GM21717 (cell line): Measurements from ENCODE around the gene KIF5A.
A peak's percentile ranks its signal among the peaks of the same experiment; 100 is the strongest.
"Not testable (repeated sequence)": the region's sequence is repeated elsewhere in the genome, so short reads cannot be mapped to it uniquely, and the experiment has no call there.

Source experiments
- ATAC-seq: cut with Tn5 transposase; IDR thresholded peaks from one replicate; pipeline ENCODE4 v1.9.1; 2021; ENCODE audit warnings: mild to moderate bottlenecking, moderate library complexity; ENCODE audit not compliant: unreplicated experiment

Gene KIF5A

GRCh38 chr12:57580466-57580795, 30.6 kb downstream of the KIF5A start:
- ATAC-seq, result no peak

DNA sequence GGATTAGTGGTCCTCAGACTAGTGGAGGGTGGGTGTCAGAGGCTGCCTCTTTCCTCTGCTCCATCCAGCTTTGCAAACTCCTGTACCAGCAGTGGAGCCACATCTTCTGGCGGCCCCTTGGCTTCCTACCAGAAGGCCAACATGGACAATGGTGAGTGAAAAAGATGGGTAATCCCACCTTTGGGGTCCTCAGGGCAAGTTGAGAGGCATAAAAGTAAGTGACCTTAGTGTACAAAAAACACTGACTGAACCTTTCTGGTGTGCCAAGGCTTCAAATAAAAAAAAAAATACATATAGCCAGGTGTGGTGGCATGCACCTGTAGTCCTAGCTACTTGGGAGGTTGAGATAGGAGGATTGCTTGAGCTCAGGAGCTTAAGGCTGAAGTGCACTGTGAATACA, 32.0 kb downstream of the KIF5A start:
- ATAC-seq, result no peak

GRCh38 chr12:57582440-57582839, 32.6 kb downstream of the KIF5A start:
- ATAC-seq, result no peak

DNA sequence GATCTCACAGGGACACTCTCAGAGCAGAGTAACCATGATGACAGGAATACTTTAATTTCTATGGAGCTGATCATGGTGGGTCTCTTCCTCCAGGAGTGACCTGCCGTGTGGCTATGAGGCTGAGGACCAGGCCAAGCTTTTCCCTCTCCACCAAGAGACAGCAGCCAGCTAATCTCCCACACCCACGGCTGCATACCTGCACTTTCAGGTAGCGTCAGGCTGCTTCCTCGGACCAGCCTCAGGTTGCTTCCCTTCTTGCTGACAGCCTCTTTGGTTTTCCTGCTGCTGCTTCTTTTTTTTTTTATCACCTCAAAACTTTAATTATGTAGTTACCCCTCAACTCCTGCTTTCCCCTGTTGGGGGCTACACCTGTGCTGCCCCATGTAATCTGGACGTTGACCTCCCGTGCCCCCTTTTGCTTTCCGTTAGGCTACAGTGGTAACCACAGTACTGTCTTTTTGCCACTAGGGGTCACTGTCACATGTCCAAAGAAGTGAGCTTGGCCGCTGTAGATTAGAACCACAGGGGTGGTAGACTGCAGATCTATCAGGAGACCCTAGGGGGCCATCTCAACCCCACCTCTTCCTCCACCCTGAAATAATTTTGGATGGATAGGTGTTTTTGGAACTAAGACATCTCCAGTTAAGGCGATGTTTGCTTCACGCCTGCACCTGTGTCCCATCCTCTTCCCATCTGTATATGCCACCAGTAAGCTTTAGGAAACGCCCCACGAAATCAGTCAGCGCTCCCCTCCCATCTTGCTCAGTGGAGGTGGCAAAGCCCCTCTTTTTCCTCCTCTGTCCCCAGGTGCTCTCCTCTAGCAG, 33.4 kb downstream of the KIF5A start:
- peak; percentile 91 for ATAC-seq

- no peak for ATAC-seq
Observed at GRCh38 chr12:57584050-57584449, 34.2 kb downstream of the KIF5A start.

- ATAC-seq, result no peak
Observed at GRCh38 chr12:57584690-57585089, 34.8 kb downstream of the KIF5A start.

- no peak for ATAC-seq
Observed at GRCh38 chr12:57585156-57585555, 35.3 kb downstream of the KIF5A start.

DNA sequence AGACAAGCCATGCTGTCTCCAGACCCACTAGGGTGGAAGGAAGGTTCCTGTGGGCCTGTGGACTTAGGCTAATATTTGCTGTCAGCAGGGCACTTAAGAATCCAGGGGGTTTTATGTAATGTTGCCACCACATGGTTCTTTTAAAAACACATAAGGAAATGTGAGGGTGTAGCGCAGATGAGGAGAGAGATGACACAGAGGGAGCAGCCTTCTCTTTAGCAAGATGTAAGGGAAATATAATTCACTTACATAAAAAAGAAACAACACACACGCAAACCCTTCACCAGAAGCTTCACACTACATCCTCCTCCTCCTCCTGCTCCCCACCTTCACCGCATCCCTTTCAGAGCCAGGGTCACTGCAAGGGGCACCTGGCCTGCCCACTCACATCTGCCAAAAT, 36.3 kb downstream of the KIF5A start:
- no peak for ATAC-seq

GRCh38 chr12:57586832-57587429, 37.1 kb downstream of the KIF5A start:
- ATAC-seq, result no peak

DNA sequence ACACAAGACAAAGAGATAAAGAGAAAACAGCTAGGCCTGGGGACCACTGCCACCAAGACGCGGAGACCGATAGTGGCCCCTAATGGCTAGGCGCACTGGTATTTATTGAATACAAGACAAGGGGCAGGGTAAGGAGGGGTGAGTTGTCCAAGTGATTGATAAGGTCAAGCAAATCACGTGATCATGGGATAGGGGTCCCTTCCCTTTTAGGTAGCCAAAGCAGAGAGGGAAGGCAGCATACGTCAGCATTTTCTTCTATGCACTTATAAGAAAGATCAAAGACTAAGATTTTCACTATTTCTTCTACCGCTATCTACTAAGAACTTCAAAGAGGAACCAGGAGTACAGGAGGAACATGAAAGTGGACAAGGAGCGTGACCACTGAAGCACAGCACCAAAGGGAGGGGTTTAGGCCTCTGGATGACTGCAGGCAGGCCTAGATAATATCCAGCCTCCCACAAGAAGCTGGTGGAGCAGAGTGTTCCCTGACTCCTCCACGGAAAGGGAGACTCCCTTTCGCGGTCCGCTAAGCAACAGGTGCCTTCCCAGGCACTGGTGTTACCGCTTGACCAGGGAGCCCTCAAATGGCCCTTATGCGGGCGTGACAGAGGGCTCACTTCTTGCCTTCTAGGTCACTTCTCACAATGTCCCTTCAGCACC, 39.2 kb downstream of the KIF5A start:
- ATAC-seq, result not testable (repeated sequence)

DNA sequence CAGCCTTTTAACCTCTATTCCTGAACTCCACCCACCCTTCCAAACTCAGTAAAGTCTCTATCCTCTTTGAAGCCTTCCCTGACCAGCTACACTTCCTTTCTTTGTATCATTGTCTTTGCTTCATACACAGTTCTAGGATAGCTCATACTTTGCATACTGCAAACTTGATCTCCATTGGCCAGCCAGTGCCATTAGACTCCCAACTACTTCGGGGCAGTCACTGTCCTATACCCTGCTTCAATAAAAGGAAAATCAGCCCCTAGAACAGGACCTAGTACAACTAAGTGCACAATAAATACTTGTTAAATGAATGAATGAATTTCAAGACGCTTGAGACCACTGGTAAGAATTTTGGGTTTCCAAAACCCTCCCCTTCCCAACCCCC, 40.6 kb downstream of the KIF5A start:
- no peak for ATAC-seq

DNA sequence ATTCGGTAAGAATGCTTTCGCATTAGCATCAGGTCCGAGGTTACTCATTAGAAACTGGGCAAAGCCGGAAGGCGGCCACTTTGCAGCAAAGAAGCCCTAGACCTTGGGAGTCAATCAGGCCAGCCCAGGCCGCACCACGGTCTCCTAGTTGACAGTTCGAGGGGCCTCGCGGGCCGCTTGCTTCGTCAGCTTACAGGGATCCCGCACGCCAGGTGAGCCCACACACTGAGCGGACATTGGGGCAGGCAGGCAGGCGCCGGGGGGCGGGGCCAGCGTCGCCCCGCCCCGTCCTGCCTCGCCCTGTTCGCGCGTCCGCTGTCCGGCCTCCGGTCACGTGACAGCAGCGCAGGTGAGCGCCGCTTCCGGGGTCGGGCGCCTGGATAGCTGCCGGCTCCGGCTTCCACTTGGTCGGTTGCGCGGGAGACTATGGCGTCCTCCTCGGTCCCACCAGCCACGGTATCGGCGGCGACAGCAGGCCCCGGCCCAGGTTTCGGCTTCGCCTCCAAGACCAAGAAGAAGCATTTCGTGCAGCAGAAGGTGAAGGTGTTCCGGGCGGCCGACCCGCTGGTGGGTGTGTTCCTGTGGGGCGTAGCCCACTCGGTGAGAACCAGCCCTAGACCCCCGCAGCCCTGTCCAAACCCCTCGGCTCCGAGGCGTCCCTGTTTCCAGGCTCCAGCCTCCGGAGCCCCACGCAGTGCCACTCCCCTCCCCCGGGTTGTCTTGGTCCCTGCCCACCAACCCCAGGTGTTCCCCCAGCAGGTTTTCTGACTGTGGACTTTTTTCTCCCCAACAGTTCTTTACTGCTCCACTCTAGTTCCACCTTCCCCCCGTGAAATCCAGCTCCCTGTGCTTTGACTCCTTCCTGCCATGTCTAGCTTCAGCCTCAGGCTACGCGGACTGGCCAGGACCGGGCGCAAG, 41.3 kb downstream of the KIF5A start, which contains the start of gene PIP4K2C:
Gene PIP4K2C (plus strand): TSS at position 329 of the 918 bp plus-strand sequence. CDS start 98 bp downstream, at position 427.
- ATAC-seq, result peak; percentile 93

DNA sequence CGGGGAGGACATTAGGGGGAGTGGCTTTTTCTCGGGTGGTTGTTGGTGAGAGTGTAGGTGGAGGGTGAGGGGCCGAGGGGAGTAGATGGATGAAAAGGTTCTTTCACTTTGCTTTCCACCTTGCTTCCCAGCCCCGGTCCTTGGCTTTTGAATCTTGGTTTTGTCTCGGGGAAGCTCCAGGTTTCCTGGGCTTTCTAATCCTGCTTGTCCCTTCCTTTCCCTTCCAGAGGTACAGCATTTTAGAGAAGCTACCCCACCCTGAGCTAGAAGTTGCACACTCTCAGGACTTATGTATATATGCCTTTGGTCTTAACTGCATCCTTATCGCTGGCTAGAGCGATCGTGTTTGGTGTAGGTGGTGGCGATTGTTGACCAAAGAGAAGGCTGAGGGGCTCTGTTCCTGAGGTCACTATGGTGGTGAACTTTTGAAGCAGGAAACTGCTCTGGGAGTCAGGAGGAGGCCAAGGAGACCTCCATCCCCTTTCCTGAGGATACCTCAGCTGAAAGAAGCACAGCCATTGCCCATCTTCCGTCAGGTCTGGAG, 42.0 kb downstream of the KIF5A start:
- no peak for ATAC-seq

- no peak for ATAC-seq
Observed at GRCh38 chr12:57592551-57593165, 42.8 kb downstream of the KIF5A start.

GRCh38 chr12:57593187-57593586, 43.3 kb downstream of the KIF5A start:
- no peak for ATAC-seq

DNA sequence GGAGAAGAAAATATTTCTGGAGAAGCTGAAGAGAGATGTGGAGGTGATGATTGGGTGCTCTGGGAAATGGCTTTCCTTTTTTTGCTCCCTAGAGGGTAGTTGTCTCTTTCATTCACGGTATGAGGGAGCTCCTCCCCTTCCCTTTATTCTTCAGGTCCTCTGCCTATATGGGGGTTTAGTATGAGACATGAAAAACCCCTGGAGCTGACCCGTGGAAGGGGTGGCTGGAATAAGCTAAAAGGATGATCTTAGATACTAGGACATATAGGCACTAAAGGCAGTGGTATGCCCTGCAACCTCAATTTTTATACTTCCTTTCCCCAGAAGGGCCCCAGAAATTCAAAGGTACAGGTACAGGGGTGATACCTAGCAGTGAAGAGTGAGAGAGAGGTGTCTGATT, 50.6 kb downstream of the KIF5A start:
- no peak for ATAC-seq

DNA sequence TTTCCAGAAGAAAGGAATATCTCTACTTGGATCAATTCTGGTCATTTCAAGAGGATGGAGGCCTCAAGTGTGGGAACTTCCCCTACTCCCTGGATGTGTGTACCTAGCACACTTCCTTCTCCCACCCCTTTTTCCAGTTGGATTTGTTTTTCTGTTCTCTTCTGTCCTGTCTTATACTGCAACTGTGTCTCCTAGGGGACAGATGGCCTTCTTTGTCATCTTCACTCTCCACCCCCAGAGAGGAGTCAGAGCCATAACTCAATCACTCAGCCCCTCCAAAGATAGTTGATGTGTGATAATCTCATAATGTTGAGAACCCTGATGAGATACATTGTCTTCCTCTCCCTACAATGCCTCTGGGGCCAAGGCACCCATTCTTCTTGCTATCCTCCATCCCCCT, 52.7 kb downstream of the KIF5A start:
- ATAC-seq, result no peak

DNA sequence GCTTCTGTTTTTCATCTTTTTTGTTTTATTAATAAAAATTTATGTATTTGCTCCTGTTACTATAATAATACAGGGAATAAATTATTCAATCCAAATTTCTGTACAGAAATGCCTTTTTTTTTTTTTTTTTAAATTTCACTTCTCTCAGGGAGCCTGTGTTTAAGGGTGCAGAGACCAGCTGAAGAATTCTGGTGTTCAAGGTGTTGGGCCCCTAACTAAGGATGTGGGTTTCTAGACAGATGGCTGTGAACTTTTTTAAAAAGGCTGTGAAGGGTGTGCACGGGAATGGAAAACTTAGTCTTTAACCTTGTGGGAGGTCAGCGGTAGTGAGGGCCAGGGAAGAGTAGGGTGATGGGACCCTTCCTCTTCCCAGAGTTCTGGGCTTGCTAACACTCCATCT, 53.5 kb downstream of the KIF5A start:
- no peak for ATAC-seq

- ATAC-seq, result no peak
Observed at GRCh38 chr12:57603815-57604453, 54.1 kb downstream of the KIF5A start.

DNA sequence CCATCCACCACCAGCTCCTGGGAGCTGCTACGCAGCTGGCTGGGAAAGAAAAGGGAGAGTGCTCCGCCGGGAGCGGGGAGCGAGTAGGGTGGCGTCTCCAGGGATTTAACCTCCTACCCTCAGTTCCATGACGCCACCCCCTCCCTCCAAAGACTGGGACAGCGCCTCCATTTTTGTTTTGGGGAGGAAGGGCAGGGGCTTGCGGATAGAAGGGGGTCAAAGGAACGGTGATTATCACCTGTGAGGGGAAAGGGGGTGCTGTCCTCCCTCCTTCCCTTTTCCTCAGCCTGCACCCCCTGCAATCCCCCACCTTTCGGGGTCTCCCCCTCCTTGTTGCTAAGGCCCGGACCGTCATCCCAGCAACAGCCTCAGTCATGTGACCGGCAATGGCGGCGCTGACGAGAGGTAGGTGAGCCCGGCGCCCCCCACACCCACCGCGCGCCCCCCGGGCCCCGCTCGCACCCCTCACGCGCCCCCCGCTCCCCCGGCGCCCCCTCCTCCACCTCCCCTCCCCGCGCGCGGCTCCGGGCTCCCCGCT, 54.7 kb downstream of the KIF5A start, which contains the start of gene DTX3:
Gene DTX3 (plus strand): TSS at position 371 of the 538 bp plus-strand sequence. CDS start 1,694 bp downstream, outside the sequence.
- ATAC-seq, result no peak
